Liver (tissue), 3 donors: ENCODE data around the gene SLC34A2.

Source experiments
- EGR1 ChIP-seq, 2 donors: IDR thresholded peaks; 2 replicates each; pipeline ENCODE4 v1.6.1; 2016 to 2018; ENCODE audit warnings: antibody characterized with exemption in 2 of 2, low read depth in 2 of 2
- FOXA1 ChIP-seq: IDR thresholded peaks from 2 replicates; pipeline ENCODE4 v1.6.1; 2016; ENCODE audit warnings: antibody characterized with exemption
- GABPA ChIP-seq, 2 donors: IDR thresholded peaks in 1 of 2; conservative IDR thresholded peaks in 1 of 2; 2 replicates each; pipeline ENCODE4 v1.6.1; 2016; ENCODE audit warnings: antibody characterized with exemption in 2 of 2, mild to moderate bottlenecking in 1 of 2, moderate library complexity in 1 of 2
- MAX ChIP-seq: IDR thresholded peaks from 2 replicates; pipeline ENCODE4 v1.6.1; 2016; ENCODE audit warnings: antibody characterized with exemption
- RAD21 ChIP-seq, 2 donors: IDR thresholded peaks; 2 replicates each; pipeline ENCODE4 v1.6.1; 2016; ENCODE audit warnings: antibody characterized with exemption in 2 of 2, mild to moderate bottlenecking in 2 of 2
- REST ChIP-seq: IDR thresholded peaks from 2 replicates; pipeline ENCODE4 v1.6.1; 2016; ENCODE audit warnings: antibody characterized with exemption, mild to moderate bottlenecking
- RXRA ChIP-seq, 2 donors: IDR thresholded peaks; 2 replicates each; pipeline ENCODE4 v1.6.1; 2017 to 2018; ENCODE audit warnings: antibody characterized with exemption in 2 of 2, mild to moderate bottlenecking in 1 of 2
- SP1 ChIP-seq: IDR thresholded peaks from 2 replicates; pipeline ENCODE4 v1.6.1; 2018; ENCODE audit warnings: antibody characterized with exemption, mild to moderate bottlenecking
- TAF1 ChIP-seq: conservative IDR thresholded peaks from 2 replicates; pipeline ENCODE4 v1.6.1; 2016; ENCODE audit warnings: antibody characterized with exemption, mild to moderate bottlenecking
- YY1 ChIP-seq: IDR thresholded peaks from 2 replicates; pipeline ENCODE4 v1.6.1; 2016; ENCODE audit warnings: antibody characterized with exemption, mild to moderate bottlenecking
- TF ChIP-seq, protein P1 (sequence below): fragments of 150-350 bp; IDR thresholded peaks from 2 replicates; pipeline ENCODE4 v1.5.1; 2017; ENCODE audit warnings: improper control_type of control experiment, low read depth, low read length; ENCODE audit not compliant: missing input control
- TF ChIP-seq, protein P2 (sequence below): IDR thresholded peaks from 2 replicates; pipeline ENCODE4 v1.6.1; 2016; ENCODE audit warnings: antibody characterized with exemption
- TF ChIP-seq, protein P3 (sequence below): IDR thresholded peaks from 2 replicates; pipeline ENCODE4 v1.6.1; 2016; ENCODE audit warnings: antibody characterized with exemption
- donor health status: healthy.
- donor health status: healthy.

- TF ChIP-seq GABPA (IDR thresholded peaks at IDR 0.05 in 1 of 2, conservative IDR thresholded peaks at IDR 0.05 in 1 of 2) (no peak), MAX (no peak), RAD21 (IDR thresholded peaks at IDR 0.05) (no peak), FOXA1 (no peak), YY1 (no peak), TAF1 (no peak), SP1 (no peak), REST (no peak), RXRA (IDR thresholded peaks at IDR 0.05) (no peak), EGR1 (IDR thresholded peaks at IDR 0.05; ENCODE audit: low read depth in 2 of 2) (no peak)
- TF ChIP-seq, protein P1, sequence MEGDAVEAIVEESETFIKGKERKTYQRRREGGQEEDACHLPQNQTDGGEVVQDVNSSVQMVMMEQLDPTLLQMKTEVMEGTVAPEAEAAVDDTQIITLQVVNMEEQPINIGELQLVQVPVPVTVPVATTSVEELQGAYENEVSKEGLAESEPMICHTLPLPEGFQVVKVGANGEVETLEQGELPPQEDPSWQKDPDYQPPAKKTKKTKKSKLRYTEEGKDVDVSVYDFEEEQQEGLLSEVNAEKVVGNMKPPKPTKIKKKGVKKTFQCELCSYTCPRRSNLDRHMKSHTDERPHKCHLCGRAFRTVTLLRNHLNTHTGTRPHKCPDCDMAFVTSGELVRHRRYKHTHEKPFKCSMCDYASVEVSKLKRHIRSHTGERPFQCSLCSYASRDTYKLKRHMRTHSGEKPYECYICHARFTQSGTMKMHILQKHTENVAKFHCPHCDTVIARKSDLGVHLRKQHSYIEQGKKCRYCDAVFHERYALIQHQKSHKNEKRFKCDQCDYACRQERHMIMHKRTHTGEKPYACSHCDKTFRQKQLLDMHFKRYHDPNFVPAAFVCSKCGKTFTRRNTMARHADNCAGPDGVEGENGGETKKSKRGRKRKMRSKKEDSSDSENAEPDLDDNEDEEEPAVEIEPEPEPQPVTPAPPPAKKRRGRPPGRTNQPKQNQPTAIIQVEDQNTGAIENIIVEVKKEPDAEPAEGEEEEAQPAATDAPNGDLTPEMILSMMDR, result no peak
- TF ChIP-seq, protein P2, sequence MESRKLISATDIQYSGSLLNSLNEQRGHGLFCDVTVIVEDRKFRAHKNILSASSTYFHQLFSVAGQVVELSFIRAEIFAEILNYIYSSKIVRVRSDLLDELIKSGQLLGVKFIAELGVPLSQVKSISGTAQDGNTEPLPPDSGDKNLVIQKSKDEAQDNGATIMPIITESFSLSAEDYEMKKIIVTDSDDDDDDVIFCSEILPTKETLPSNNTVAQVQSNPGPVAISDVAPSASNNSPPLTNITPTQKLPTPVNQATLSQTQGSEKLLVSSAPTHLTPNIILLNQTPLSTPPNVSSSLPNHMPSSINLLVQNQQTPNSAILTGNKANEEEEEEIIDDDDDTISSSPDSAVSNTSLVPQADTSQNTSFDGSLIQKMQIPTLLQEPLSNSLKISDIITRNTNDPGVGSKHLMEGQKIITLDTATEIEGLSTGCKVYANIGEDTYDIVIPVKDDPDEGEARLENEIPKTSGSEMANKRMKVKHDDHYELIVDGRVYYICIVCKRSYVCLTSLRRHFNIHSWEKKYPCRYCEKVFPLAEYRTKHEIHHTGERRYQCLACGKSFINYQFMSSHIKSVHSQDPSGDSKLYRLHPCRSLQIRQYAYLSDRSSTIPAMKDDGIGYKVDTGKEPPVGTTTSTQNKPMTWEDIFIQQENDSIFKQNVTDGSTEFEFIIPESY, result no peak
- TF ChIP-seq, protein P3, sequence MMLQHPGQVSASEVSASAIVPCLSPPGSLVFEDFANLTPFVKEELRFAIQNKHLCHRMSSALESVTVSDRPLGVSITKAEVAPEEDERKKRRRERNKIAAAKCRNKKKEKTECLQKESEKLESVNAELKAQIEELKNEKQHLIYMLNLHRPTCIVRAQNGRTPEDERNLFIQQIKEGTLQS, result no peak
Measured at GRCh38 chr4:25650311-25650710, 5.3 kb upstream of the SLC34A2 start.
